Measurements from ENCODE around the gene MSH6.
"Not testable (repeated sequence)": the region's sequence is repeated elsewhere in the genome, so short reads cannot be mapped to it uniquely, and the experiment has no call there.

The MSH6 gene

DNA sequence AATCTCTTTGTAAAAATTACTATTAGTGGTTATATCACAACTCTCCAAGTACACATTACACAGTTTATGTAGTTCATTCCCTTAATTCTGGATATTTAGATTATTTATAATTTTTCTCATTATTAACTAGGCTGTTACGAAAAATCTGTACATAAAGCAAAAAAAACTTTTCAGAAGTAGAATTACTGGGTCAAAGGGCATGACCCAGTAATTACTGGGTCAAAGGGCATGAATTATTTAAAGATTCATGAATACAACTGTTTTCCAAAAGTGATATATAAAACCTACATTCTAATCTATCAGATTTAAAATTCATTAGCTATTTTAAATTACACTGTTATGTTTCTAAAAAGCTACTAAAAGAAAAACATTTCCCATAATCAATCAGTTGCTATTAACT is 55.3 kb downstream of the MSH6 start:
- FAIRE-seq: no peak
- DNase-seq (ENCODE audit: low spot score): no peak

DNA sequence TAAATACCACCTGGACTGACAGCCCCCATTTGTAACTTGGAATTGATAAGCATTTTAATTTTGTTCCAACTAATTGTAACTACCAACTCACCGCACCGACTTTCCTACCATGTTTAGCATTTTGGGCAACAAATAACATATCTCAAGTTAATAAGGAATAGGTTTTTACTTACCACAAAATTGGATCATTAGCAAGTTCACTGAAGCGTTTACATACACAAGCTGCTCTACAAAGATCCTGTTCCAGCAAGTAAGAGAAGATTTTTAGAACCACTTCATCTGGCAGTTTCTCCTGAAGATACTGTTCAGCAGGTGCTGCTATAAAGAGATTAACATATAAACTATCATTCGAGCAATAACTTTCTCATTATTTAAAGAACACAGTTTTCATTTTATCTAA is 55.7 kb downstream of the MSH6 start:
- FAIRE-seq (no peak), DNase-seq (ENCODE audit: low spot score) (no peak)

DNA sequence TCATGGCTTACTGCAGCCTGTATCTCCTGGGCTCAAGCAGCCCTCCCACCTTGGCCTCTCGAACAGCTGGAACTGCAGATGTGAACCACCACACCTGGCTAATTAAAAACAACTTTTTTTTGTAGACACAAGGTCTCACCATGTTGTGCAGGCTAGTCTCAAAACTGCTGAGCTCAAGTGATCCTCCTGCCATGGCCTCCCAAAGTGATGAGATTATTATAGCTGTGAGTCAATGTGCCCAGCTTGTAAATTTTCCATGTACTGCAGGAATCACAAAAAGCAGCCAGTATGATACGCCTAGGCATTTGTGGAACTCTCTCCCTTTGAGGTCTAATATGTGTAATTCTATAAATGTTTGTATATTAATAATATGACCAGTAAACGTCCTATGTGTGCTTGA is 59.9 kb downstream of the MSH6 start:
- no peak for DNase-seq (ENCODE audit: low spot score)
- FAIRE-seq: no peak

DNA sequence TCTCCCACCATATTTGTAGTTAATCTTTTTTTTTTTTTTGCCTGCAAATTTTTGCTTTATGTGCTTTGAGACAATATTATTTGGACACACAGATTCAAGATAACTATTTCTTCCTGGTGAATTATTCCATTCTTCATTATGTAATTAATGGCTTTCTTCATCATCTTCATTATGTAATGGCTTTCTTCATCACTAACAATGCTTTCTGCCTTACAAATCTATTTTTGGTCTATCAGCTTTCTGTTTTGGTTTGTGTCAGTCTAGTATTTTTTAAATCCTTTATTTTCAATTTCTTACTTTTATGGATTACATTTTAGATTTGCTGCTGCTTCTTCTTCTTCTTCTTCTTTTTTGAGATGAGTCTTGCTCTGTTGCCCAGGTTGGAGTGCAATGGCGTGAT is 60.5 kb downstream of the MSH6 start:
- FAIRE-seq: no peak
- DNase-seq (ENCODE audit: low spot score): no peak

DNA sequence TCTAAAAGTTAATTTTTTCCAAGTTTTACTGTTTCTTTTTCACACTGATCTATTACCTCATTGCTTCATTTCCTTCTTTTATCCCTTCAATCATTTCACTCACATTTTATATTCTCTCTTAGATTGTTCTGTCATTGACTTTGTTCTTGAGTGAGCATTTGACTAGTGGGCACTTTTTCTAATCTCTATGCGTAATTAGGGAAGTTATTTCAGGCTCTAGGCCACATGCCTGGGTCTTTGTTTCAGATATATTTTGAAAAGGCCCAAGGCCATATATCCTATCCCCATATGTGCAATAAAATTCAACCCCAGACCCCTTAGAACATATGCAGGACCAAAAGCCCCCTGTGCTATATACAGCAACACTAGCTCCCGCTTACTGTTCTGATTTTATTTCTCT is 61.2 kb downstream of the MSH6 start:
- DNase-seq (ENCODE audit: low spot score) (no peak), FAIRE-seq (no peak)

DNA sequence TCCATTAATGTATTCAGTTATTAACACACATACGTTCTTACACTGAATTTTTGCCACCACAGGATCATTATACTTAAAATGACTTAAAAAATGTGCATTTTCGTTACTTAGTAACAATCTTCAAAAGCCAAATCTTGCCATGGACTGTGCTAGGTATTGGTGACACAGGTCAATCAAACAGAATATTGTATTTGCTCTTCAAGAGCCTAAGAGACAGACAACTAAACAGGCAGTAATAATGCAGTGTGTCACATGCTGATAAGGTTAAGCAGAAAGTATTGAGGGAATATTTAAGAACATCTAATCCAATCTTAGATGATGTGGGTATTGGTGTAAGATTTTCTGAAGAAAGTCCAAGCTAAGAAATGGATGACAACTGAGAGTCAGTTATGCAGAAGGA is 66.4 kb downstream of the MSH6 start:
- DNase-seq (ENCODE audit: low spot score): no peak
- no peak for FAIRE-seq

DNA sequence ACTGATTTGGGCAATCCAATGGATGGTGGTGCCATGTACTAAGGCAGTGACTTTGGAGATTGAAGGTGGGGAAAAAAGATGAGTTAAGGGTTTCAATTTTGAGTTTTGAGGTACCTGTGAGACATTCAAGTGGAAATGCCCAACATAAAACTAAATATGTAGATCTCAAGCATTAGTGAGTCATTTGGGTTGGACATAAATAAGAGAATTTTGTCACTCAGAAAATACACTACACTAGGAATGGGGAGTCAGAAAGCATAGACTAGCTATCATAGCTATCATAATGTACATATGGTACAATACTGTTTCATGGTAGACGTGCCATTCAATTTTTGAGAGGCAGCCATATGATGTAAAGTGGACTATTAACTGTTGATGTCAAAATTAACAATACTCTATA is 67.3 kb downstream of the MSH6 start:
- FAIRE-seq: no peak
- DNase-seq (ENCODE audit: low spot score): no peak

DNA sequence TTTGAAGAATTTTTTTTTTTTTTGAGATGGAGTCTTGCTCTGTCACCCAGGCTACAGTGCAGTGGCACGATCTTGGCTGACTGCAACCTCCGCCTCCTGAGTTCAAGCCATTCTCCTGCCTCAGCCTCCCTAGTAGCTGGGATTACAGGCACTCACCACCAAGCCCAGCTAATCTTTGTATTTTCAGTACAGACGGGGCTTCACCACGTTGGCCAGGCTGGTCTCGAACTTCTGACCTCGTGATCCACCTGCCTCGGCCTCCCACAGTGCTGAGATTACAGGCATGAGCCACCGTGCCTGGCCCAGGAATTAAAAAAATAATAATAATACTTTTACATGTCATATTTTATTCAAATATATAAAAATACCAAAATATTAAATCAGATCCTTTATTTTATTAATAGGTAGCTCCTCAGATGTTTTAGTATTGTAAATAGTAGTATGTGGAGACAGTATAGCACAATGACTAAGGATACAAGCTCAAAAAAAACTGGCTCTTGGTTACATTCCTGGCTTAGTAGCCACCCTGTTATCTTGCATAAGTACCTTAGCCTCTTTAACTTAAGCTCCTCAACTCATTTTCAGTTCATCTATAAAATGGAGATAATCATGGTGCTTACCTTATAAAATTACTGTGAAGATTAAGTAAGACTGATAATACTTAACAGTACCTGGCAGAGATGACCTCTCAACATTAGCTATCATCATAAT is 70.3 kb downstream of the MSH6 start:
- DNase-seq (ENCODE audit: low spot score); FAIRE-seq: not testable (repeated sequence)

Measured in urothelium cell line (cell line).